Ovary (tissue), 9 donors: Measurements from ENCODE around the gene TSPEAR. TPM values are rescaled to one million over a fixed set of nuclear protein-coding genes. Genes with fewer than 3 reads are reported as not detected.

Experiments
- DNase-seq, 5 donors: peaks; one replicate each; pipeline ENCODE4 v3.0.0-alpha.2; 2019 to 2020
- H3K27ac ChIP-seq, 2 donors: fragments of 200-600 bp; one replicate each; pipeline versions ENCODE4 v1.5.1 to v1.8.0; 2019 to 2022
- H3K27me3 ChIP-seq: fragments of 200-600 bp; one replicate; pipeline ENCODE4 v1.8.0; 2022
- H3K36me3 ChIP-seq: fragments of 200-600 bp; sonication (generic); one replicate; pipeline ENCODE4 v1.5.1; 2019
- H3K4me1 ChIP-seq: one replicate; pipeline ENCODE4 v1.8.1; 2013; ENCODE audit warnings: mild to moderate bottlenecking, moderate library complexity; ENCODE audit not compliant: insufficient read depth
- H3K4me3 ChIP-seq: fragments of 200-600 bp; sonication (generic); one replicate; pipeline ENCODE4 v1.5.1; 2017
- H3K9me3 ChIP-seq, 2 donors: fragments of 200-600 bp in 1 of 2; sonication (generic) in 1 of 2; one replicate each; pipeline versions ENCODE4 v1.5.1 to v1.8.1; 2013 to 2019; ENCODE audit warnings: mild to moderate bottlenecking in 1 of 2, moderate library complexity in 1 of 2
- CTCF ChIP-seq, 3 donors: fragments of 450-650 bp in 2 of 3; fragments of 200-600 bp in 1 of 3; IDR thresholded peaks; one replicate each; pipeline versions ENCODE4 v1.5.1 to v1.8.0; 2016 to 2022; ENCODE audit warnings: antibody characterized with exemption in 3 of 3, mild to moderate bottlenecking in 1 of 3
- EP300 ChIP-seq: sonication (generic); formaldehyde crosslinking; IDR thresholded peaks from one replicate; pipeline ENCODE4 v1.6.1; 2017; ENCODE audit warnings: antibody characterized with exemption
- POLR2A ChIP-seq: fragments of 450-650 bp; IDR thresholded peaks from one replicate; pipeline ENCODE4 v1.6.1; 2017; ENCODE audit warnings: antibody characterized with exemption, mild to moderate bottlenecking, moderate library complexity
- WGBS, 3 donors: extraction: QIAGEN DNeasy Blood & Tissue Kit in 1 of 3; methylation state at CpG; one replicate each; pipeline versions ENCODE4 v1.1.5 to v1.1.7; 2013 to 2017; 5-methylcytosine and 5-hydroxymethylcytosine counted together
- intact Hi-C, 4 donors: fragments of 100-400 bp; cut with DNase I; formaldehyde crosslinking; loops; one replicate each; pipeline versions ENCODE4 v1.11.0 to v1.15.1; 2022 to 2023
- polyA plus RNA-seq, 2 donors: library from polyadenylated mRNA; stranded (reverse); fragments of 200-250 nt in 1 of 2; fragments of 350-450 nt in 1 of 2; fragmentation: Illumina TruSeq in 1 of 2; extraction: RNeasy Lipid Tissue Mini Kit (QIAGEN cat#74804) in 1 of 2; gene quantifications; one replicate each; pipeline ENCODE4 v1.2.3, GENCODE V29; 2013 to 2014
- total RNA-seq, 7 donors: library from RNA; depleted of rRNA in 2 of 7; stranded (reverse); fragments of >200 nt in 2 of 7; fragmentation: NEBNext Ultra II Directional in 3 of 7; extraction: Animal tissue kit (Norgen Biotek cat#: 25700) in 3 of 7; gene quantifications; one replicate each; pipeline versions ENCODE4 v1.1.0 to v1.2.4, GENCODE V29; 2016 to 2023
- donor health status: DM: no; HTN: no; CAD: no; lungs with moderate emphysema.
- donor health status: DM: no; HTN: no; CAD: no.
- donor health status: Bipolar disorder and iron deficiency.
- donor health status: DM: yes; HTN: yes; CAD: no.
- donor health status: DM: no; HTN: no; CAD: no.
- donor health status: DM: yes; HTN: yes; CAD: no.

TSPEAR gene
- total and polyA plus RNA-seq, 9 donors = 0.07 to 0.27 (median 0.11) TPM; not detected in 4

GRCh38 chr21:44510109-44510507 lies 201.3 kb downstream of the TSPEAR start:
- intact Hi-C loops = loop anchor here in 1 of 4 donors (10.0 kb wide), 1 partner anchor 285 kb away; no protein-coding TSS in a partner anchor
- Histone ChIP-seq H3K4me3 (no peak overlapping the region), H3K9me3 (no peaks in the 10 kb centered on the region), H3K36me3 (no peaks in the 10 kb centered on the region), H3K27ac (no peak overlapping the region), H3K27me3 (no peaks in the 10 kb centered on the region), H3K4me1 (peaks cover 1% of the 10 kb centered on the region)
- 49 to 62% (median 53%) methylated on average over 12 to 18 of the region's 18 CpGs for WGBS, 3 donors
- TF ChIP-seq POLR2A = no peak
- DNase-seq = no peak

GRCh38 chr21:44509539-44509938 lies 201.8 kb downstream of the TSPEAR start:
- no peak for DNase-seq
- H3K36me3 ChIP-seq = no peaks in the 10 kb centered on the region
- WGBS, 3 donors = 70 to 75% (median 72%) methylated on average over 12 of the region's 12 CpGs
- intact Hi-C loops = loop anchor here in 1 of 4 donors (10.0 kb wide), 1 partner anchor 285 kb away; no protein-coding TSS in a partner anchor
- H3K4me1 ChIP-seq = peaks cover 1% of the 10 kb centered on the region
- TF ChIP-seq CTCF (IDR thresholded peaks at IDR 0.05) (no peak), POLR2A (no peak), EP300 (no peak)
- no peaks in the 10 kb centered on the region for H3K9me3 ChIP-seq
- H3K27ac ChIP-seq = no peak overlapping the region
- no peak overlapping the region for H3K4me3 ChIP-seq
- no peaks in the 10 kb centered on the region for H3K27me3 ChIP-seq

GRCh38 chr21:44508711-44509445 lies 202.5 kb downstream of the TSPEAR start:
- Histone ChIP-seq H3K4me3 (no peak overlapping the region), H3K27me3 (no peaks in the 10 kb centered on the region), H3K9me3 (no peaks in the 10 kb centered on the region), H3K36me3 (no peaks in the 10 kb centered on the region), H3K27ac (no peak overlapping the region), H3K4me1 (peaks cover 1% of the 10 kb centered on the region)
- TF ChIP-seq CTCF (IDR thresholded peaks at IDR 0.05) = no peak
- TF ChIP-seq EP300 = no peak
- no peak for TF ChIP-seq POLR2A
- intact Hi-C loops = loop anchor here in 1 of 4 donors (10.0 kb wide), 1 partner anchor 286 kb away; no protein-coding TSS in a partner anchor
- DNase-seq = no peak
- 80 to 86% (median 80%) methylated on average over 30 of the region's 30 CpGs for WGBS, 3 donors

GRCh38 chr21:44508426-44508710 lies 203.0 kb downstream of the TSPEAR start:
- intact Hi-C loops = loop anchor here in 1 of 4 donors (10.0 kb wide), 1 partner anchor 286 kb away; no protein-coding TSS in a partner anchor
- Histone ChIP-seq H3K27me3 (no peaks in the 10 kb centered on the region), H3K4me3 (no peak overlapping the region), H3K4me1 (peaks cover 1% of the 10 kb centered on the region), H3K9me3 (no peaks in the 10 kb centered on the region), H3K36me3 (no peaks in the 10 kb centered on the region), H3K27ac (no peak overlapping the region)
- no peak for DNase-seq
- no peak for TF ChIP-seq CTCF (IDR thresholded peaks at IDR 0.05)
- no peak for TF ChIP-seq EP300
- TF ChIP-seq POLR2A = no peak
- WGBS, 3 donors = 72 to 74% (median 73%) methylated on average over 9 of the region's 9 CpGs
